Measurements from ENCODE around the gene NDRG2.
"Not testable (repeated sequence)": the region's sequence is repeated elsewhere in the genome, so short reads cannot be mapped to it uniquely, and the experiment has no call there.

NDRG2 gene

DNA sequence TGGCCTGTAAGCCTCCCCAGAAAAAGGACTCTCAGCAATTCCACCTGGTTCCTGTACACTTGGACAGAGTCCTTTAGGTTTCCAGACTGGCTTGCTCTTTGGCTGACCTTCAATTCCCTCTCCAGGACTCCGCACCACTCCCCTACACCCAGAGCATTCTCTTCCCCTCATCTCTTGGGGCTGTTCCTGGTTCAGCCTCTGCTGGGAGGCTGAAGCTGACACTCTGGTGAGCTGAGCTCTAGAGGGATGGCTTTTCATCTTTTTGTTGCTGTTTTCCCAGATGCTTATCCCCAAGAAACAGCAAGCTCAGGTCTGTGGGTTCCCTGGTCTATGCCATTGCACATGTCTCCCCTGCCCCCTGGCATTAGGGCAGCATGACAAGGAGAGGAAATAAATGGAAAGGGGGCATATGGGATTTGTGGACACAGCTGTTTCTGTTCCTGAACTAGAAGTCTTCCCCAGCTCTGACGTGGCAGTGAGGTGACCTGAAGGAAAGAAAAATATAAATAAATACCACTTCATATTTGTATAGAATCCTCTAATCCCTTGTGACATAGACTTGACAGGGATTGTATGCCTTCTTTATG, 18.6 kb upstream of the NDRG2 start:
- H3K4me3 ChIP-seq (ENCODE audit: low read depth, low read length): no peak overlapping the region
- no peak for TF ChIP-seq MYC (IDR thresholded peaks at IDR 0.05; ENCODE audit: low read depth, low read length)
- TF ChIP-seq POLR2A (IDR thresholded peaks at IDR 0.05; ENCODE audit: extremely low read depth, insufficient read length): no peak
- TF ChIP-seq, protein P1, sequence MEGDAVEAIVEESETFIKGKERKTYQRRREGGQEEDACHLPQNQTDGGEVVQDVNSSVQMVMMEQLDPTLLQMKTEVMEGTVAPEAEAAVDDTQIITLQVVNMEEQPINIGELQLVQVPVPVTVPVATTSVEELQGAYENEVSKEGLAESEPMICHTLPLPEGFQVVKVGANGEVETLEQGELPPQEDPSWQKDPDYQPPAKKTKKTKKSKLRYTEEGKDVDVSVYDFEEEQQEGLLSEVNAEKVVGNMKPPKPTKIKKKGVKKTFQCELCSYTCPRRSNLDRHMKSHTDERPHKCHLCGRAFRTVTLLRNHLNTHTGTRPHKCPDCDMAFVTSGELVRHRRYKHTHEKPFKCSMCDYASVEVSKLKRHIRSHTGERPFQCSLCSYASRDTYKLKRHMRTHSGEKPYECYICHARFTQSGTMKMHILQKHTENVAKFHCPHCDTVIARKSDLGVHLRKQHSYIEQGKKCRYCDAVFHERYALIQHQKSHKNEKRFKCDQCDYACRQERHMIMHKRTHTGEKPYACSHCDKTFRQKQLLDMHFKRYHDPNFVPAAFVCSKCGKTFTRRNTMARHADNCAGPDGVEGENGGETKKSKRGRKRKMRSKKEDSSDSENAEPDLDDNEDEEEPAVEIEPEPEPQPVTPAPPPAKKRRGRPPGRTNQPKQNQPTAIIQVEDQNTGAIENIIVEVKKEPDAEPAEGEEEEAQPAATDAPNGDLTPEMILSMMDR (IDR thresholded peaks at IDR 0.05; ENCODE audit: low read depth, low read length): no peak
- TF ChIP-seq, protein P2, sequence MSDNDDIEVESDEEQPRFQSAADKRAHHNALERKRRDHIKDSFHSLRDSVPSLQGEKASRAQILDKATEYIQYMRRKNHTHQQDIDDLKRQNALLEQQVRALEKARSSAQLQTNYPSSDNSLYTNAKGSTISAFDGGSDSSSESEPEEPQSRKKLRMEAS (IDR thresholded peaks at IDR 0.05; ENCODE audit: low read depth, low read length): no peak
- no peak for DNase-seq (ENCODE audit: low read depth)

DNA sequence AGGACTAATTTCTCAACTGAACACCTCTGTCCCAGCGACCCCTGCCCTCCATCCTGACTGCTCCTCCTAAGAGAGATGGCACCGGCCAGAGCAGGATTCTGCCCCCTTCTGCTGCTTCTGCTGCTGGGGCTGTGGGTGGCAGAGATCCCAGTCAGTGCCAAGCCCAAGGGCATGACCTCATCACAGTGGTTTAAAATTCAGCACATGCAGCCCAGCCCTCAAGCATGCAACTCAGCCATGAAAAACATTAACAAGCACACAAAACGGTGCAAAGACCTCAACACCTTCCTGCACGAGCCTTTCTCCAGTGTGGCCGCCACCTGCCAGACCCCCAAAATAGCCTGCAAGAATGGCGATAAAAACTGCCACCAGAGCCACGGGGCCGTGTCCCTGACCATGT, 18.1 kb upstream of the NDRG2 start:
- no peak overlapping the region for H3K4me3 ChIP-seq (ENCODE audit: low read depth, low read length)
- DNase-seq (ENCODE audit: low read depth): no peak
- no peak for TF ChIP-seq MYC (IDR thresholded peaks at IDR 0.05; ENCODE audit: low read depth, low read length)
- TF ChIP-seq, protein P1 (IDR thresholded peaks at IDR 0.05; ENCODE audit: low read depth, low read length): no peak
- TF ChIP-seq, protein P2 (IDR thresholded peaks at IDR 0.05; ENCODE audit: low read depth, low read length): no peak
- no peak for TF ChIP-seq POLR2A (IDR thresholded peaks at IDR 0.05; ENCODE audit: extremely low read depth, insufficient read length)

DNA sequence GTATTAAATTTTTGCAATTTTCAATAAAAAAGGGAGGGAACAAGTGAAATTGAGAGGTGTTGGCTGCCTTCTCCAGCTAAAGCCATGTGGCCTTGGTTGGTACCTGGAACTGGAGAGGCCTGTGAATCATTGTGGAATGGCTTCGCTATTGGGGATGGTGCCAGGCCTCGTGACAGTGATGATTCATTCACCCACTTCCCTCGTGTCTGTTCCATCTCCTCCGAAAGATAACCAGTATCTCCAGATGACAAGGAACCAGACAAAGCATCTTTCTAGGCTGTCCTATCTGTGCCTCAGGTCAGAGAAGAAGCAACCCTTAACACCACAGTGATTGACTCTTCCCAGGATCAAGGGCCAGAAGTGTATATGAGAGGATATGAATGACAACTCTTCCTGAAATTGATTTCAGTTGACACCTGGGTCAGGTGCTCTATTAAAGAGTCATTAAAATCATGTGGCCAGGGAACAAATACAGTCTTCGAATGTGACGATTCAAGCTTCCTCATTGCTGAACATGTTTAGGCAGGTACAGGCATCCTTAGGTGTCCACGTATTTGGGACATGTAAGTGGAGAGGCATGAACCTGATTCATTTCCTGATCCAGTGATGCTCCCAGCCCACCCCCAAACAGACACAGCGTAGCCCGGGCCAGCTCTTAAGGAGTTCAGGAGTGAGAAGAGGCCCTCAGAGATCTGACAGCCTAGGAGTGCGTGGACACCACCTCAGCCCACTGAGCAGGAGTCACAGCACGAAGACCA, 17.0 kb upstream of the NDRG2 start, which contains the start of gene RNASE7:
TSS of gene RNASE7 (plus strand) at position 687 of the 758 bp plus-strand sequence. CDS start 631 bp downstream, outside the sequence.
- H3K4me3 ChIP-seq (ENCODE audit: low read depth, low read length): no peak within 1 kb of the TSS
- TF ChIP-seq, protein P2 (IDR thresholded peaks at IDR 0.05; ENCODE audit: low read depth, low read length): no peak
- TF ChIP-seq, protein P1 (IDR thresholded peaks at IDR 0.05; ENCODE audit: low read depth, low read length): no peak
- TF ChIP-seq MYC (IDR thresholded peaks at IDR 0.05; ENCODE audit: low read depth, low read length): no peak
- TF ChIP-seq POLR2A (IDR thresholded peaks at IDR 0.05; ENCODE audit: extremely low read depth, insufficient read length): no peak
- no peak for DNase-seq (ENCODE audit: low read depth)

DNA sequence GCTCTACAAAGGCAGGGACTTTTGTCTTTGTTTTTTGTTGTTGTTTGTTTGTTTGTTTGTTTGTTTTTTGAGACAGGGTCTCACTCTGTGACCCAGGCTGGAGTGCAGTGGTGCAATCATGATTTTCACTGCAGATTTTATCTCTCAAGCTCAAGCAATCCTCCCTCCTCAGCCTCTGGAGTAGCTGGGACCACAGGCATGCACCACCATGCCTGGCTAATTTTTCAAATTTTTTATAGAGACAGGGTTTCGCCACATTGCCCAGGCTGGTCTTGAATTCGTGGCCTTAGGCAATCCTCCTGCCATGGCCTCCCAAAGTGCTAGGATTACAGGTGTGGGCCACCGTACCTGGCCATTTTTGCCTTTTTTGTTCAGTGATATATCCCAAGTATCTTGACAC, 16.1 kb upstream of the NDRG2 start:
- not testable (repeated sequence) for H3K4me3 ChIP-seq (ENCODE audit: low read depth, low read length); DNase-seq (ENCODE audit: low read depth)

DNA sequence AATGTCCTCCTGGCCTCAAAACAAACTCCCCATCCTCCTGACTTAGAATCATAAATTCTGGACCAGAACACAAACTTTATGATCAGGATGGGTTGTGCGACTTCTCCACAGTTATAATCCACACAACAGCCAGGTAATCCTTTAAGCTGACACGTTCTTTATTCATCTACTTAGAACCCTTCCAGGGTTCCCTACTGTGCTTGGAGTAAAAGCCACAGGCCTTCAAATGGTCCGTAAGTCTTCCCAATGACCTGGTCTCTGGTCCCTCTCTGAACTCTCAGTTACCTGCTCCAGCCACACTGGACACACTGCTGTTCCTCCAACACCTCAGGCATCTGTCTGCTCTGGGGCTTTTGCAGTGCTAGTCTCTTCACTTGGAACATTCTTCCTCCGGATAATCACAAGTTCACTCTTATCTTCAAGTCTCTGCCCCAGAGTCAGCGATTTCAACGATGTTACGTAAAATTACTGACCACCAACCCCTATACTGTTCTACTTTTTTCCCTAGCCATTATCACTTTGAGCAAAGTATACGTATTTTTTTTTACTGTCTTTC, 15.6 kb upstream of the NDRG2 start:
- no peak for DNase-seq (ENCODE audit: low read depth)
- TF ChIP-seq, protein P2 (IDR thresholded peaks at IDR 0.05; ENCODE audit: low read depth, low read length): no peak
- TF ChIP-seq MYC (IDR thresholded peaks at IDR 0.05; ENCODE audit: low read depth, low read length): no peak
- no peak for TF ChIP-seq POLR2A (IDR thresholded peaks at IDR 0.05; ENCODE audit: extremely low read depth, insufficient read length)
- TF ChIP-seq, protein P1 (IDR thresholded peaks at IDR 0.05; ENCODE audit: low read depth, low read length): no peak
- H3K4me3 ChIP-seq (ENCODE audit: low read depth, low read length): no peak overlapping the region
